GM19240 (cell line): Measurements from ENCODE around the gene PTCD2.

Source experiments
- DNase-seq: peaks from one replicate; pipeline ENCODE4 v3.0.0; 2011; ENCODE audit warnings: low spot score; ENCODE audit not compliant: insufficient read length

Gene PTCD2

GRCh38 chr5:72346398-72346797 lies 26.2 kb downstream of the PTCD2 start:
- no peak for DNase-seq

DNA sequence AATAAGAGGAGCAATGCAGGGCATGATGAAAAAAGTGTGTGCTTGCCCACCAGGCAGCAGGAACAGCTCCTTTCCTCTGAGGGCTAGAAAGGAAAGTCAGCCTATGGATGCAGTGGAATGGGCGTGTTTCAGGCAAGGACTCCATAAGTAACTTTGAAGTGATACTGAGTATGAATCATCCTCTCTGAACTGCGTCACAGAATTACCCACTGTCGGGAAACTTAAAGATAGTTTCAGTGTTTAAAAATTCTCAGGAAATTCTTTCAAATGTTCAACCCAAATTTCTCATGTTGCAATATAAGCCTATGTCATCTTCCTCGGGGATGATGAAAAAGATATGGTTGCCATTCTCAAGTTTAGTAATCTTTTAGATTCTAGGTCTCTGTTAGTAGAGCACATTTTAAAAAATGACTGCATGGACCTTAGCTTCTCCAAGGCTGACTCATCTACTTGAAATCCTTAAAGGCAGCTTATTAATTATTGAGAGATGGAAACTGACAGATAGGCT lies 27.7 kb downstream of the PTCD2 start:
- no peak for DNase-seq

- DNase-seq, result no peak
Measured at GRCh38 chr5:72351376-72351775, 31.2 kb downstream of the PTCD2 start.

GRCh38 chr5:72352616-72353015 lies 32.4 kb downstream of the PTCD2 start:
- DNase-seq, result no peak

DNA sequence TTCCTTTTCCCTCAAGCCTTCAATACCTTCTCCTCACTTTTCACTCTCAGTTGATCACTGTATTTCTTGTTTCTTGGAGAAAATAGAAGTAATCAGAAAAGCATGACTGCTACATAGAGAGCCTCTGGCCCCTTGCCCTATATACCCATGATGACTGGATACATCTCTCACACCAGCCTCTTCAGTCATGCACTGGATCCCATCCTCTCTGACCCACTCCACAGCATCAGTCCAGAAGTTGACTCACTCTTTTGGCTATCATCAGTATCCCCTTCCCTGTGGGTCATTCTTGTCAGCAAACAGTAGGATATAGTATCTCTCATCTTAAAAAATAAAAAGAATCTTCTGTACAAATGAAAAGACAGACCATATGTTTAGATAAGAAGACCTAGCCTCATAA lies 32.9 kb downstream of the PTCD2 start:
- no peak for DNase-seq

- DNase-seq, result no peak
Measured at GRCh38 chr5:72355706-72356299, 35.6 kb downstream of the PTCD2 start.

DNA sequence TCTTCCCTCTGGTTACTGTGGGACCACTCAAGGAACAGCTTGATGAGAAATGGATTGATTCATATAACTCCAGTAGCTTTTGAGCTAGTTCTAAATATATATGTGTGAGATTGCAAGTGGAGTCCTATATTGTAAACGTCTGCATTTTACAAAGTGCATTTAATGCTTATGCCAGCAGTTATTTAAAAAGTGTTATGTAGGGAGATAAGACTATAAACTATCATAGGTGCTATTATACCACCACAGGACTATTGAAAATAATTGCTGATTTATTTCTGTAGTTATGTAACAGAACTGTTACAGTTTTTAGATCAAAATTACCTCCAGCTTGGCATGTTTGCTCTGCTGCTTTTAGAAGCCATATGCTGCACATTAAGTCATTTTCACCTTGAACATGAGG lies 36.2 kb downstream of the PTCD2 start:
- no peak for DNase-seq

- DNase-seq, result no peak
Measured at GRCh38 chr5:72358925-72359324, 38.8 kb downstream of the PTCD2 start.

- DNase-seq, result no peak
Measured at GRCh38 chr5:72359886-72360285, 39.7 kb downstream of the PTCD2 start.

GRCh38 chr5:72363166-72363802 lies 43.1 kb downstream of the PTCD2 start:
- no peak for DNase-seq

GRCh38 chr5:72364171-72364570 lies 44.0 kb downstream of the PTCD2 start:
- no peak for DNase-seq

DNA sequence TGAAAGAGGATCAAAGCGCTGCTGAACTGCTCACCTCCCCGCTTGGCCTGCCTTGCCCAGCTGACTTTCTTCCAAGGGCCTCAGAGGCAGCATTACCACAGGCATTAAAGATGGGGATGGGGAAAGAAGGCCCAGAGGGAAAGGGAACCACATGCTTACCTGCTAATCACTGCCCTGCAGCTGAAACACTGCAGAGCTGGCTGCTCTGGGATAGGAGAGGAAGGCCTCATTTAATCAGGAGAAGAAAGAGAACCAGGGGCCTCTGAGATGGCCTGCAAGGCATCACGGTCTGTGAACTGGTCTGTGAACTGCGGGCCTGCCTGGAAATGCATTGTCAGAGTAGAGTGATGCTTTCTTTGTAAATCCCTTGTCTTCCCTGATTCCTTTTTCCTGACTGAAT lies 44.8 kb downstream of the PTCD2 start:
- no peak for DNase-seq

GRCh38 chr5:72366324-72366976 lies 46.3 kb downstream of the PTCD2 start:
- DNase-seq, result peak; percentile 6

DNA sequence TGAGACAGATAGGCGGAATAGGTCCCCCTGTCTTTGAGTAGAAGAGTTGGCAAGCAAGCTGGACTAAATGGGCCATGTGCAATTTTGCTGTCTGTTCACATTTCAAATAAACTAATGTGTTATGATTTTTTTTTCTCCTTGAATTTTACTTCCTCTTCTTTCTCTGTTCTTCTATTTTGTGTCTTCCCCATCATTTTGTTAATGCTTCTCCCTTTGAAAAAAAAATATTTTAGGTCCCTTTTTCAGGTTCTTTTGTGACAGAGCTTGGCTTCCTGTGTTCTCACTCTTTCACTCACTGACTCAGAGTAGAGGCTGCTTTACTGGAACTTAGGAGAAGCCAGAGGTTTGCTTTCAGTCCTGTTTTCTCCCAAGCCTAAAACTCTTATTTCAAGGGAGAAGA lies 48.1 kb downstream of the PTCD2 start:
- no peak for DNase-seq

- DNase-seq, result no peak
Measured at GRCh38 chr5:72369301-72369700, 49.1 kb downstream of the PTCD2 start.

GRCh38 chr5:72369711-72370110 lies 49.5 kb downstream of the PTCD2 start:
- DNase-seq, result no peak

- no peak for DNase-seq
Measured at GRCh38 chr5:72372331-72372730, 52.2 kb downstream of the PTCD2 start.

- DNase-seq, result no peak
Measured at GRCh38 chr5:72372923-72373322, 52.8 kb downstream of the PTCD2 start.

GRCh38 chr5:72374844-72375243 lies 54.7 kb downstream of the PTCD2 start:
- DNase-seq, result no peak

DNA sequence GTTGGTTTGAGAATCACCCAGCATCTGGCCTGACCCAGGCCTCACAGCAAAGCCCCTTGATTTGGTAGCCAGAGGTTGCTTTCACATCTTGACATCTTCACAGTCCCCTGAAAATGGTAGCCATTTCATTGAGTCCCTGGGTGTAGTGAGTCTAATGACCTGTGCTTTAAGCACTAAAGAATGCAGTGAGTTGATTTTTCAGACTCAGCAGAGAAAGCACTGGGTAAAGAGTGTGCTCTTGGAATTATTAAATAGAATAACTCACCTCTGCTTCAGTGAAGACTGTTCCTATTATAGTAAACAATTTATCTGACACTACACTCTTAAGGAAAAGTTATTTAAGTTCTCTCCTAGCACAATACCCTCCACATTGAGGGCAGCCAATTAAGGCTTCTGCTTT lies 56.2 kb downstream of the PTCD2 start:
- no peak for DNase-seq

- DNase-seq, result no peak
Measured at GRCh38 chr5:72377910-72378638, 57.9 kb downstream of the PTCD2 start.

GRCh38 chr5:72378639-72379289 lies 58.6 kb downstream of the PTCD2 start:
- no peak for DNase-seq
